CD8-positive, alpha-beta memory T cell (primary cell): Measurements from ENCODE around the gene RUVBL2. TPM values are rescaled to one million over a fixed set of nuclear protein-coding genes. Genes with fewer than 3 reads are reported as not detected.
A peak's percentile ranks its signal among the peaks of the same experiment; 100 is the strongest.

Experiments
- CTCF ChIA-PET: fragments of 350-600 bp; sonication (Branson Sonifier 250); formaldehyde crosslinking; loops from one replicate; lab custom pipeline; 2021; ENCODE audit warnings: antibody characterized with exemption; lab: Charles Lee
- POLR2A ChIA-PET: fragments of 350-600 bp; sonication (Branson Sonifier 250); formaldehyde crosslinking; loops from one replicate; lab custom pipeline; 2021; ENCODE audit warnings: antibody characterized with exemption; lab: Charles Lee
- DNase-seq, 5 donors: peaks; one replicate each; pipeline versions ENCODE4 v3.0.0 to v3.0.0-alpha.2; 2020 to 2022; ENCODE audit warnings: mixed read lengths in 1 of 5
- H3K27ac ChIP-seq: one replicate; pipeline ENCODE4 v1.7.0; 2013; ENCODE audit warnings: low read depth, mild to moderate bottlenecking, low read length, moderate library complexity
- H3K27me3 ChIP-seq: 2 replicates; pipeline ENCODE4 v1.7.0; 2013; ENCODE audit warnings: low read length, mild to moderate bottlenecking; ENCODE audit not compliant: insufficient read depth, poor library complexity, severe bottlenecking
- H3K36me3 ChIP-seq: 2 replicates; pipeline ENCODE4 v1.7.0; 2013; ENCODE audit warnings: mild to moderate bottlenecking, low read length, moderate library complexity; ENCODE audit not compliant: insufficient read depth
- H3K4me1 ChIP-seq: 2 replicates; pipeline ENCODE4 v1.7.0; 2013; ENCODE audit warnings: mild to moderate bottlenecking, low read length, moderate library complexity; ENCODE audit not compliant: insufficient read depth
- H3K4me3 ChIP-seq: 2 replicates; pipeline ENCODE4 v1.7.0; 2013; ENCODE audit warnings: mild to moderate bottlenecking, low read length
- H3K9me3 ChIP-seq: 2 replicates; pipeline ENCODE4 v1.7.0; 2013; ENCODE audit warnings: mild to moderate bottlenecking, low read length
- H3K27ac Mint-ChIP-seq, 8 donors: one replicate each; pipeline ENCODE4 v1.8.0; 2020 to 2021; ENCODE audit warnings: mixed read lengths in 8 of 8, mild to moderate bottlenecking in 6 of 8, inconsistent platforms in 3 of 8, moderate library complexity in 3 of 8
- H3K27me3 Mint-ChIP-seq, 2 donors: one replicate each; pipeline ENCODE4 v1.8.0; 2020 to 2021; ENCODE audit warnings: mixed read lengths in 2 of 2, mild to moderate bottlenecking in 1 of 2, moderate library complexity in 1 of 2
- H3K36me3 Mint-ChIP-seq, 3 donors: one replicate each; pipeline ENCODE4 v1.8.0; 2020 to 2021; ENCODE audit warnings: mixed read lengths in 3 of 3, inconsistent platforms in 1 of 3, mild to moderate bottlenecking in 1 of 3
- H3K4me1 Mint-ChIP-seq, 3 donors: one replicate each; pipeline ENCODE4 v1.8.0; 2020 to 2021; ENCODE audit warnings: mixed read lengths in 3 of 3, inconsistent platforms in 1 of 3, mild to moderate bottlenecking in 1 of 3
- H3K4me3 Mint-ChIP-seq, 7 donors: one replicate each; pipeline ENCODE4 v1.8.0; 2020 to 2021; ENCODE audit warnings: mixed read lengths in 7 of 7, mild to moderate bottlenecking in 6 of 7, moderate library complexity in 4 of 7, inconsistent platforms in 2 of 7
- H3K9me3 Mint-ChIP-seq, 5 donors: one replicate each; pipeline ENCODE4 v1.8.0; 2020 to 2022; ENCODE audit warnings: mixed read lengths in 5 of 5, mild to moderate bottlenecking in 3 of 5, moderate library complexity in 2 of 5, inconsistent platforms in 1 of 5
- polyA plus RNA-seq: library from polyadenylated mRNA; unstranded; fragments of 300-500 nt; fragmentation: Illumina TruSeq; gene quantifications from one replicate; pipeline ENCODE4 v1.2.3, GENCODE V29; 2021
- total RNA-seq, 2 experiments: library from RNA; stranded (reverse); gene quantifications; one replicate each; pipeline ENCODE4 v1.2.3, GENCODE V29; 2021

Gene RUVBL2
- total and polyA plus RNA-seq, 3 experiments from 2014 or later: 67.9 to 159 (median 147) TPM

- Mint-ChIP-seq H3K27me3 (no peaks in the 10 kb centered on the region), H3K9me3 (no peaks in the 10 kb centered on the region), H3K4me1 (no peaks in the 10 kb centered on the region), H3K36me3 (peaks cover 0 to 61% (median 0%) of the 10 kb centered on the region in 3 donors), H3K27ac (peak overlapping the region in 1 of 8 donors; percentile 65), H3K4me3 (no peak overlapping the region)
- Histone ChIP-seq H3K27ac (no peak overlapping the region), H3K27me3 (no peaks in the 10 kb centered on the region), H3K4me1 (no peaks in the 10 kb centered on the region), H3K9me3 (no peaks in the 10 kb centered on the region), H3K36me3 (peaks cover 7% of the 10 kb centered on the region), H3K4me3 (no peak overlapping the region)
- DNase-seq: no peak
- ChIA-PET POLR2A (interaction anchor here (0.7 kb wide), 1 partner anchor 12 kb away, joined by 5 read pairs; the partner anchor contains the start of gene GYS1), CTCF (no interaction called here)
These were observed 11.4 kb downstream of the RUVBL2 start for GRCh38 chr19:49004964-49005614.

GRCh38 chr19:49006905-49007304, 13.2 kb downstream of the RUVBL2 start:
- no peaks in the 10 kb centered on the region for H3K4me1 ChIP-seq
- Mint-ChIP-seq H3K36me3 (peaks cover 0 to 73% (median 2%) of the 10 kb centered on the region in 3 donors), H3K4me1 (no peaks in the 10 kb centered on the region), H3K27ac (no peak overlapping the region), H3K9me3 (no peaks in the 10 kb centered on the region), H3K27me3 (no peaks in the 10 kb centered on the region), H3K4me3 (no peak overlapping the region)
- POLR2A ChIA-PET: no interaction called here
- H3K36me3 ChIP-seq: peaks cover 7% of the 10 kb centered on the region
- H3K9me3 ChIP-seq: no peaks in the 10 kb centered on the region
- CTCF ChIA-PET: interaction anchor here (0.8 kb wide), 1 partner anchor 14 kb away, joined by 3 read pairs; the partner anchor contains the start of genes GYS1 and RUVBL2
- H3K27me3 ChIP-seq: no peaks in the 10 kb centered on the region
- H3K4me3 ChIP-seq: no peak overlapping the region
- H3K27ac ChIP-seq: no peak overlapping the region
- DNase-seq: no peak

DNA sequence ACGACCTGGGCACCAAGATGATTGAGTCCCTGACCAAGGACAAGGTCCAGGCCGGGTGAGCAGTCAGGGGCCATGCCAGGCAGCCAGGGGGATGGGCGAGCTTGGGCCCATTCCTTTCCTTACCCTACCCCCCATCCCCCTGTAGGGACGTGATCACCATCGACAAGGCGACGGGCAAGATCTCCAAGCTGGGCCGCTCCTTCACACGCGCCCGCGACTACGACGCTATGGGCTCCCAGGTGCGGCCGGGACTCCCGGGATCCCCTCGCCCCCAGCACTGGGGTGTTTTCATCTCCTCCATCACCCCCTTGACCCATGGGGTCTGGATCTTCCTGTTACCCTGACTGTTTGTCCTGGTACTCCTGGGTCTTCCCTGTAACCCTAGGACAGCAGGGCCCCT, 16.1 kb downstream of the RUVBL2 start:
- Histone ChIP-seq H3K27ac (no peak overlapping the region), H3K9me3 (no peaks in the 10 kb centered on the region), H3K36me3 (no peaks in the 10 kb centered on the region), H3K27me3 (no peaks in the 10 kb centered on the region), H3K4me3 (no peak overlapping the region), H3K4me1 (no peaks in the 10 kb centered on the region)
- no peak for DNase-seq
- Mint-ChIP-seq H3K27ac (no peak overlapping the region), H3K36me3 (peaks cover 0 to 69% (median 2%) of the 10 kb centered on the region in 3 donors), H3K27me3 (no peaks in the 10 kb centered on the region), H3K4me3 (no peak overlapping the region), H3K9me3 (no peaks in the 10 kb centered on the region), H3K4me1 (no peaks in the 10 kb centered on the region)
- ChIA-PET POLR2A (no interaction called here), CTCF (interaction anchor here (0.9 to 1.7 kb wide), 3 partner anchors 10 to 39 kb away, joined by 3 to 6 read pairs (median 5); partner anchors contain the start of genes GYS1 and RUVBL2)

GRCh38 chr19:49010453-49010852, 16.8 kb downstream of the RUVBL2 start:
- Histone ChIP-seq H3K4me1 (no peaks in the 10 kb centered on the region), H3K9me3 (no peaks in the 10 kb centered on the region), H3K27me3 (no peaks in the 10 kb centered on the region), H3K27ac (no peak overlapping the region), H3K36me3 (no peaks in the 10 kb centered on the region), H3K4me3 (no peak overlapping the region)
- Mint-ChIP-seq H3K27me3 (no peaks in the 10 kb centered on the region), H3K27ac (no peak overlapping the region), H3K4me3 (no peak overlapping the region), H3K9me3 (no peaks in the 10 kb centered on the region), H3K36me3 (peaks cover 0 to 67% (median 2%) of the 10 kb centered on the region in 3 donors), H3K4me1 (no peaks in the 10 kb centered on the region)
- CTCF ChIA-PET: interaction anchor here (0.9 to 1.7 kb wide), 3 partner anchors 10 to 40 kb away, joined by 3 to 6 read pairs (median 5); partner anchors contain the start of genes GYS1 and RUVBL2
- no peak for DNase-seq
- POLR2A ChIA-PET: no interaction called here

GRCh38 chr19:49011194-49011593, 17.5 kb downstream of the RUVBL2 start:
- CTCF ChIA-PET: interaction anchor here (3.0 kb wide), 1 partner anchor 18 kb away, joined by 11 read pairs; the partner anchor contains the start of genes GYS1 and RUVBL2
- no peaks in the 10 kb centered on the region for H3K27me3 Mint-ChIP-seq
- H3K36me3 Mint-ChIP-seq: peaks cover 0 to 62% (median 2%) of the 10 kb centered on the region in 3 donors
- H3K4me3 Mint-ChIP-seq: no peak overlapping the region
- POLR2A ChIA-PET: no interaction called here
- H3K9me3 Mint-ChIP-seq: no peaks in the 10 kb centered on the region
- Histone ChIP-seq H3K27me3 (no peaks in the 10 kb centered on the region), H3K4me1 (no peaks in the 10 kb centered on the region), H3K4me3 (no peak overlapping the region), H3K36me3 (no peaks in the 10 kb centered on the region), H3K27ac (no peak overlapping the region), H3K9me3 (no peaks in the 10 kb centered on the region)
- H3K27ac Mint-ChIP-seq: peak overlapping the region in 1 of 8 donors; percentile 45
- no peaks in the 10 kb centered on the region for H3K4me1 Mint-ChIP-seq
- DNase-seq: no peak

- H3K36me3 Mint-ChIP-seq: peaks cover 0 to 46% (median 2%) of the 10 kb centered on the region in 3 donors
- H3K4me3 Mint-ChIP-seq: no peak overlapping the region
- no peak overlapping the region for H3K27ac ChIP-seq
- DNase-seq: no peak
- H3K9me3 ChIP-seq: no peaks in the 10 kb centered on the region
- no peak overlapping the region for H3K27ac Mint-ChIP-seq
- no peaks in the 10 kb centered on the region for H3K27me3 Mint-ChIP-seq
- CTCF ChIA-PET: interaction anchor here (3.0 kb wide), 1 partner anchor 21 kb away, joined by 11 read pairs; the partner anchor contains the start of genes GYS1 and RUVBL2
- no peaks in the 10 kb centered on the region for H3K27me3 ChIP-seq
- H3K4me3 ChIP-seq: no peak overlapping the region
- H3K36me3 ChIP-seq: no peaks in the 10 kb centered on the region
- H3K4me1 ChIP-seq: peaks cover 4% of the 10 kb centered on the region
- no peaks in the 10 kb centered on the region for H3K9me3 Mint-ChIP-seq
- POLR2A ChIA-PET: no interaction called here
- H3K4me1 Mint-ChIP-seq: peaks cover 10 to 19% (median 10%) of the 10 kb centered on the region in 3 donors
These were observed 20.6 kb downstream of the RUVBL2 start for GRCh38 chr19:49014123-49014869.

GRCh38 chr19:49014870-49015255, 21.2 kb downstream of the RUVBL2 start:
- no peaks in the 10 kb centered on the region for H3K27me3 ChIP-seq
- Mint-ChIP-seq H3K27me3 (no peaks in the 10 kb centered on the region), H3K4me3 (no peak overlapping the region), H3K9me3 (no peaks in the 10 kb centered on the region), H3K27ac (no peak overlapping the region), H3K4me1 (peaks cover 11 to 25% (median 12%) of the 10 kb centered on the region in 3 donors), H3K36me3 (peaks cover 0 to 40% (median 2%) of the 10 kb centered on the region in 3 donors)
- ChIA-PET POLR2A (no interaction called here), CTCF (no interaction called here)
- H3K4me3 ChIP-seq: no peak overlapping the region
- no peak overlapping the region for H3K27ac ChIP-seq
- peaks cover 6% of the 10 kb centered on the region for H3K4me1 ChIP-seq
- H3K36me3 ChIP-seq: no peaks in the 10 kb centered on the region
- H3K9me3 ChIP-seq: no peaks in the 10 kb centered on the region
- DNase-seq: no peak
